ENCODE data around the gene MVD. TPM values are rescaled to one million over a fixed set of nuclear protein-coding genes. Genes with fewer than 3 reads are reported as not detected.
A peak's percentile ranks its signal among the peaks of the same experiment; 100 is the strongest.

MVD gene
- total RNA-seq, 3 donors from 2014 or later (not counting 1 experiment from before 2014, with no cell fraction given): 176 to 271 (median 185) TPM

DNA sequence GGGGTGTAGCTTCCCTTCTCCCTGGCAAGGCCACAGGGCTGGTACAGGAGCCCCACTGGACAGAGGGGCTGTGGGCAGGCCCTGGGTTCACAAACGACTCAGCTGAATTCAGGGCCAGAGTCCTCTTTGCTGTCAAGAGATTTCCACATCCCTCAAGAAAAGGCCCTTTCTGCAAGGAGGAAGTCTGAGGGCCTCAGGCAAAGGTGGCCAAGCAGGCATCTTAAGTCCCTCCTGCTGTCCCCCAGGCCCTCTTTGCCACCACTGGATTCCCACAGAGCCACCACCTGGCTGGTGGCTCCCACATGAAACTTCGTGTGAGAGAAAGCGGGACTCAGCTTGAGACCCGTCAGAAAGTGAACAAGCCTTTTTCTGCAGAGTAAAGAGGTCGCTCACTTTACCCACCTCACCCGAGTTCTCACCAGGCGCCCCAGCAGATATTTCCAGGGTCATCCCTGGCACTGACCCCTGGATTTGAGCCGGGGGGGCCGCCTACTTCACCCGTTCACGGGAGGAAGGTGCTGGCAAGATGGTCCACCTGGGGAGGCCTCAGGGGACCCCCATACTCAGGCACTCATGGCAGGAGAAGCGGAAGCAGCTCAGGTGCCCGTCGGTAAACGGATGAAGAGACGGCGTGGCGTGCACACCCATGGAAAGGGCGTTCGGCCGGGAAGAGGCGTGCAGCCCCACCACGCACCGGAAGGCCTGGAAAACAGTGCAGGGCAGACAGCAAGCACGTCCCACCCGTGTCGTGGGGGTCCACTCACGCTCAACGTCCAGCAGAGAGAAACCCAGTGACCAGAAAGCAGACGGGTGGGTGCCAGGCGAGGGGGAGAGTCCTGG lies 39.7 kb upstream of the MVD start:
- H3K27ac Mint-ChIP-seq: peak overlapping the region; percentile 89 to 96
- ATAC-seq (no peak), DNase-seq (peak in 1 of 2 donors; percentile 43)
- no peaks in the 10 kb centered on the region for H3K27me3 ChIP-seq (ENCODE audit: control insufficient read depth, insufficient read depth, low read length)
- H3K4me3 Mint-ChIP-seq: peak overlapping the region; percentile 94
- intact Hi-C loops (cut with micrococcal nuclease): loop anchor here (2.0 to 5.0 kb wide), 3 partner anchors 40 to 245 kb away; partner anchors contain the start of genes IL17C and MVD
- no peaks in the 10 kb centered on the region for H3K36me3 Mint-ChIP-seq
- peaks cover 92% of the 10 kb centered on the region for H3K4me1 ChIP-seq (ENCODE audit: control insufficient read depth, insufficient read depth, low read length)
- peaks cover 29% of the 10 kb centered on the region for H3K36me3 ChIP-seq (ENCODE audit: control insufficient read depth, insufficient read depth, low read length)
- H3K27ac ChIP-seq (ENCODE audit: low read length): peak overlapping the region; percentile 83
- H3K4me3 ChIP-seq (ENCODE audit: low read length): peak overlapping the region; percentile 67
- WGBS (ENCODE audit: insufficient coverage): 36% methylated on average over 31 of the region's 31 CpGs
- no peaks in the 10 kb centered on the region for H3K27me3 Mint-ChIP-seq (ENCODE audit: low read depth in 2 of 2)
- peaks cover 61 to 78% of the 10 kb centered on the region in 2 donors for H3K4me1 Mint-ChIP-seq
- H3K9me3 ChIP-seq (ENCODE audit: control insufficient read depth, insufficient read depth, low read length): no peaks in the 10 kb centered on the region
- no peaks in the 10 kb centered on the region for H3K9me3 Mint-ChIP-seq
- TF ChIP-seq, protein P1, sequence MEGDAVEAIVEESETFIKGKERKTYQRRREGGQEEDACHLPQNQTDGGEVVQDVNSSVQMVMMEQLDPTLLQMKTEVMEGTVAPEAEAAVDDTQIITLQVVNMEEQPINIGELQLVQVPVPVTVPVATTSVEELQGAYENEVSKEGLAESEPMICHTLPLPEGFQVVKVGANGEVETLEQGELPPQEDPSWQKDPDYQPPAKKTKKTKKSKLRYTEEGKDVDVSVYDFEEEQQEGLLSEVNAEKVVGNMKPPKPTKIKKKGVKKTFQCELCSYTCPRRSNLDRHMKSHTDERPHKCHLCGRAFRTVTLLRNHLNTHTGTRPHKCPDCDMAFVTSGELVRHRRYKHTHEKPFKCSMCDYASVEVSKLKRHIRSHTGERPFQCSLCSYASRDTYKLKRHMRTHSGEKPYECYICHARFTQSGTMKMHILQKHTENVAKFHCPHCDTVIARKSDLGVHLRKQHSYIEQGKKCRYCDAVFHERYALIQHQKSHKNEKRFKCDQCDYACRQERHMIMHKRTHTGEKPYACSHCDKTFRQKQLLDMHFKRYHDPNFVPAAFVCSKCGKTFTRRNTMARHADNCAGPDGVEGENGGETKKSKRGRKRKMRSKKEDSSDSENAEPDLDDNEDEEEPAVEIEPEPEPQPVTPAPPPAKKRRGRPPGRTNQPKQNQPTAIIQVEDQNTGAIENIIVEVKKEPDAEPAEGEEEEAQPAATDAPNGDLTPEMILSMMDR (IDR thresholded peaks at IDR 0.05): no peak

DNA sequence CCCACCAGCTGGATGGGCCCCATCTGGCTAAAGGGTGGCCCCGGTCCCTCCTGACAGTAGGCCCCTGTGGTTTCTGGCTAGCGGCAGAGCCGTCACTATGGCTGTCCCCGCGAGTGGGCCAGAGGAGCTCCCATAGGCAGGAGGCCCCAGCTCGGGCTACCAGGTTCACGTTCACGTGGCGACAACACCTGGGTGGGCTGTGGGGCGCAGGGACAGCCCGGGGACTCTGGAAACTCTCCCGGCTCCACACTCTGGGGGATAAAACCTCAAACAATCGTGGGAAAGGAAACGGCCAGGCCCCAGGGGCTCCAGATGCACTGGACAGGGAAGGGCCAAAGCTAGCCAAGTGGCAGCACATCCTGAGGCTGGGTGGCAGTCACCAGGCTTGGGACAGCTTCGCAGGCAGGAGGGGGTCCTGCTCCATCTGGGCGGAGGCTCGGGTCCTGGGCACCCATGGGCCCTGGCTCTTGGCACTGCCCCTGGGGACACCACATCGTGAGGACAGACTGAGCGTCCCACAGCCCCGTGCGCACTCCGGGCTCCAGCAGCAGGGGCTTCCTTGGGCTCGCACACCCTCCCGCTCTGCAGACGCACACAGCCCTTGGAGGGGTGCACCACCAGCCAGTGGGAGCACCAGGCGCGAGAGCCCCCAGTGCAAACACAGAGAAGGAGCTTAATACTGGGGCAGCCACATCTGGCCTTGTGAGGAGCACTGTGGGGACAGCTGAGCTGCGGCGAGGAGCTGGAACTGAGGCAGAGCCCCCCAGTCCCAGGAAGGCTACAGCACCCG lies 38.9 kb upstream of the MVD start:
- Mint-ChIP-seq H3K27me3 (ENCODE audit: low read depth in 2 of 2) (no peaks in the 10 kb centered on the region), H3K36me3 (no peaks in the 10 kb centered on the region), H3K4me1 (peaks cover 53 to 70% of the 10 kb centered on the region in 2 donors), H3K9me3 (no peaks in the 10 kb centered on the region), H3K27ac (peak overlapping the region; percentile 89 to 96), H3K4me3 (peak overlapping the region; percentile 94)
- ATAC-seq (no peak), DNase-seq (peak in 1 of 2 donors; percentile 40)
- Histone ChIP-seq H3K4me1 (ENCODE audit: control insufficient read depth, insufficient read depth, low read length) (peaks cover 87% of the 10 kb centered on the region), H3K4me3 (ENCODE audit: low read length) (peak overlapping the region; percentile 67), H3K27ac (ENCODE audit: low read length) (peak overlapping the region; percentile 83), H3K9me3 (ENCODE audit: control insufficient read depth, insufficient read depth, low read length) (no peaks in the 10 kb centered on the region), H3K36me3 (ENCODE audit: control insufficient read depth, insufficient read depth, low read length) (peaks cover 37% of the 10 kb centered on the region), H3K27me3 (ENCODE audit: control insufficient read depth, insufficient read depth, low read length) (no peaks in the 10 kb centered on the region)
- TF ChIP-seq, protein P1 (IDR thresholded peaks at IDR 0.05): no peak
- WGBS (ENCODE audit: insufficient coverage): 25% methylated on average over 30 of the region's 30 CpGs
- intact Hi-C loops (cut with micrococcal nuclease): loop anchor here (1.0 to 5.0 kb wide), 6 partner anchors 15 to 244 kb away; partner anchors contain the start of genes CYBA, IL17C, MVD and SNAI3

DNA sequence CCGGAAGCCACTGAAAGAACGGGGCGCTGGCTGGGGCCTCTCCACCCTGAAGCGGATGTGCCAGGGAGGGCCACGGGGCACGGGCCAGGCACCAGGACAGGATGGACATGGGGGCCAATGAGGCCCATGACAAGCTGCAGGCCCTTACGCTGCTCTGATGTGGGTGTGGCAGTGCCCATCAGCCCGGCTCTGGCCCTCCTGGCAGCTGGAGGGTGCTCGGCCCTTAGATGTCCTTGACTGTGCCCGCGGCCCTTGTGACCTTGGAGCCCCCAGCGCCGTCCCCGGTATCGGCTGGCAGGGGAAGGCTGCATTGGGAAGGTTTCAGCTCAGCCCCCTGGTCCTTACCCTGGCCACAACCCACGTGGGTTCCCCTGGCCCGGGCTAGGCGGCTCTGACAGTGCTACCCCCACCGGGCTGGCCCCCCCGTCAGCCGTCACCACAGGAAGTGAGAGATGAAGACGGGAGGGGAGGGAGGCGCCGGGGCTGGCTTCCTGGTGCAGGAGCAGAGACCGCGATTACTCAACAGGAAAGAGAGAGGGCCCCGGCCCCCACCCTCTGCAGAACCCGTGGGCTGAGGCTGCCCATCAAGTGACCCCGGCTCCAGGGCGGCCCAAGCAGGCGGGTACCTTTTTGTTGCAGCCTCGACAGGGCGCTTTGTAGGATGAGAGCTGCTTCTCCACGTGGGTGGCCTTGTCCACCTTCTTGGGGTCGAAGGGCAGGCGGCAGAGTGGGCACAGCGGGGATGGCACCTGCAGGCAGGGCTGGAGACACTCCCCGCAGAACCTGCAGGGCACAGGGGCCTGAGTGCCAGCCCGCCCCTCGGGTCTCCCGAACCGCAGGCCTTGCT lies 38.0 kb upstream of the MVD start:
- H3K27ac Mint-ChIP-seq: peak overlapping the region; percentile 89 to 96
- Histone ChIP-seq H3K4me1 (ENCODE audit: control insufficient read depth, insufficient read depth, low read length) (peaks cover 84% of the 10 kb centered on the region), H3K9me3 (ENCODE audit: control insufficient read depth, insufficient read depth, low read length) (no peaks in the 10 kb centered on the region), H3K36me3 (ENCODE audit: control insufficient read depth, insufficient read depth, low read length) (peaks cover 46% of the 10 kb centered on the region), H3K27ac (ENCODE audit: low read length) (peak overlapping the region; percentile 83), H3K27me3 (ENCODE audit: control insufficient read depth, insufficient read depth, low read length) (no peaks in the 10 kb centered on the region), H3K4me3 (ENCODE audit: low read length) (peak overlapping the region; percentile 67)
- no peaks in the 10 kb centered on the region for H3K9me3 Mint-ChIP-seq
- WGBS (ENCODE audit: insufficient coverage): under 1% methylated on average over 42 of the region's 42 CpGs
- intact Hi-C loops (cut with micrococcal nuclease): loop anchor here (1.0 to 5.0 kb wide), 5 partner anchors 14 to 244 kb away; partner anchors contain the start of genes CYBA, IL17C and SNAI3
- DNase-seq: peak; percentile 95 to 96
- peak overlapping the region; percentile 94 for H3K4me3 Mint-ChIP-seq
- H3K36me3 Mint-ChIP-seq: no peaks in the 10 kb centered on the region
- ATAC-seq: peak; percentile 76 to 92 (median 82)
- H3K27me3 Mint-ChIP-seq (ENCODE audit: low read depth in 2 of 2): no peaks in the 10 kb centered on the region
- peaks cover 53 to 70% of the 10 kb centered on the region in 2 donors for H3K4me1 Mint-ChIP-seq
- TF ChIP-seq, protein P1 (IDR thresholded peaks at IDR 0.05): no peak

All from natural killer cell (primary cell).